Neural progenitor cell (in vitro differentiated cells): ENCODE measurements around the gene MYMK. TPM values are rescaled to one million over a fixed set of nuclear protein-coding genes. Genes with fewer than 3 reads are reported as not detected.

Experiments used
- DNase-seq: peaks from one replicate; pipeline ENCODE4 v3.0.0-alpha.2; 2016; ENCODE audit warnings: low spot score
- H2AFZ ChIP-seq: fragments of 200-600 bp; sonication (generic); replicated peaks from 2 replicates; pipeline ENCODE4 v1.6.1; 2016; ENCODE audit warnings: antibody characterized with exemption
- H3F3A ChIP-seq: fragments of 200-600 bp; sonication (generic); 2 replicates; pipeline ENCODE4 v1.6.1; 2016; ENCODE audit warnings: antibody characterized with exemption, low read depth
- H3K27ac ChIP-seq: fragments of 200-600 bp; sonication (generic); 2 replicates; pipeline ENCODE4 v1.5.1; 2016; ENCODE audit warnings: mild to moderate bottlenecking
- H3K27me3 ChIP-seq: fragments of 200-600 bp; sonication (generic); 2 replicates; pipeline ENCODE4 v1.6.1; 2016; ENCODE audit warnings: mild to moderate bottlenecking, moderate library complexity
- H3K36me3 ChIP-seq: fragments of 200-600 bp; sonication (generic); 2 replicates; pipeline ENCODE4 v1.5.1; 2016
- H3K4me1 ChIP-seq: fragments of 200-600 bp; sonication (generic); 2 replicates; pipeline ENCODE4 v1.6.1; 2016; ENCODE audit warnings: mixed run types
- H3K4me2 ChIP-seq: fragments of 200-600 bp; sonication (generic); 2 replicates; pipeline ENCODE4 v1.6.1; 2016
- H3K4me3 ChIP-seq: fragments of 200-600 bp; sonication (generic); 2 replicates; pipeline ENCODE4 v1.5.1; 2016
- H3K79me2 ChIP-seq: fragments of 200-600 bp; sonication (generic); 2 replicates; pipeline ENCODE4 v1.6.1; 2016; ENCODE audit warnings: low read depth
- H3K9ac ChIP-seq: fragments of 200-600 bp; sonication (generic); 2 replicates; pipeline ENCODE4 v1.6.1; 2016
- H3K9me3 ChIP-seq: fragments of 200-600 bp; sonication (generic); 2 replicates; pipeline ENCODE4 v1.5.1; 2016; ENCODE audit warnings: low read depth
- H4K20me1 ChIP-seq: fragments of 200-600 bp; sonication (generic); 2 replicates; pipeline ENCODE4 v1.6.1; 2016; ENCODE audit warnings: low read depth
- H3K27ac Mint-ChIP-seq: 3 replicates; pipeline ENCODE4 v1.8.0; 2021; ENCODE audit warnings: mixed read lengths
- H3K27me3 Mint-ChIP-seq: 2 replicates; pipeline ENCODE4 v1.8.0; 2022; ENCODE audit warnings: low read depth, mild to moderate bottlenecking, inconsistent platforms, moderate library complexity, mixed read lengths; ENCODE audit not compliant: insufficient read depth
- H3K36me3 Mint-ChIP-seq: 3 replicates; pipeline ENCODE4 v1.8.0; 2021; ENCODE audit warnings: mixed read lengths
- H3K4me1 Mint-ChIP-seq: 3 replicates; pipeline ENCODE4 v1.8.0; 2021; ENCODE audit warnings: mixed read lengths
- H3K4me3 Mint-ChIP-seq: 3 replicates; pipeline ENCODE4 v1.8.0; 2021; ENCODE audit warnings: mild to moderate bottlenecking, moderate library complexity, mixed read lengths
- H3K9me3 Mint-ChIP-seq: 3 replicates; pipeline ENCODE4 v1.8.0; 2020; ENCODE audit warnings: mixed read lengths
- CTCF ChIP-seq: fragments of 200-600 bp; sonication (generic); IDR thresholded peaks from 2 replicates; pipeline ENCODE4 v1.5.1; 2017; ENCODE audit warnings: antibody characterized with exemption, mild to moderate bottlenecking
- EZH2 ChIP-seq: fragments of 200-600 bp; sonication (generic); IDR thresholded peaks from 2 replicates; pipeline ENCODE4 v1.6.1; 2017; ENCODE audit warnings: antibody characterized with exemption, mild to moderate bottlenecking, moderate library complexity
- EZH2phosphoT487 ChIP-seq: fragments of 200-600 bp; sonication (generic); IDR thresholded peaks from 2 replicates; pipeline ENCODE4 v1.6.1; 2017; ENCODE audit warnings: antibody characterized with exemption
- total RNA-seq: library from RNA; depleted of rRNA; stranded (reverse); fragments of >200 nt; gene quantifications from 2 replicates; pipeline ENCODE4 v1.2.3, GENCODE V29; 2015; ENCODE audit warnings: low replicate concordance

MYMK gene
- total RNA-seq, 1 donor from 2014 or later, result not detected

GRCh38 chr9:133494636-133495326 is 30.0 kb downstream of the MYMK start:
- Mint-ChIP-seq H3K27ac (no peak overlapping the region), H3K27me3 (peaks cover 11% of the 10 kb centered on the region), H3K4me3 (no peak overlapping the region), H3K4me1 (peaks cover 19% of the 10 kb centered on the region), H3K9me3 (no peaks in the 10 kb centered on the region), H3K36me3 (no peaks in the 10 kb centered on the region)
- Histone ChIP-seq H3K4me3 (no peak overlapping the region), H3K79me2 (no peaks in the 10 kb centered on the region), H3K9me3 (no peaks in the 10 kb centered on the region), H4K20me1 (no peaks in the 10 kb centered on the region), H3K9ac (no peak overlapping the region), H3F3A (peaks cover 9% of the 10 kb centered on the region), H3K27me3 (no peaks in the 10 kb centered on the region), H2AFZ (no peak overlapping the region), H3K27ac (no peak overlapping the region), H3K4me1 (peaks cover 6% of the 10 kb centered on the region), H3K36me3 (no peaks in the 10 kb centered on the region), H3K4me2 (no peak overlapping the region)
- no peak for TF ChIP-seq EZH2phosphoT487
- no peak for DNase-seq

GRCh38 chr9:133493845-133494540 is 30.8 kb downstream of the MYMK start:
- no peak overlapping the region for H3K4me3 Mint-ChIP-seq
- H3K27ac ChIP-seq, result no peak overlapping the region
- H3K9ac ChIP-seq, result no peak overlapping the region
- H3K4me1 Mint-ChIP-seq, result peaks cover 19% of the 10 kb centered on the region
- no peaks in the 10 kb centered on the region for H3K36me3 ChIP-seq
- H2AFZ ChIP-seq, result no peak overlapping the region
- no peak for TF ChIP-seq CTCF
- no peak for TF ChIP-seq EZH2phosphoT487
- no peak for TF ChIP-seq EZH2
- no peaks in the 10 kb centered on the region for H3K36me3 Mint-ChIP-seq
- no peaks in the 10 kb centered on the region for H3K9me3 Mint-ChIP-seq
- H3K27me3 Mint-ChIP-seq, result peaks cover 16% of the 10 kb centered on the region
- H3K4me2 ChIP-seq, result no peak overlapping the region
- H3K9me3 ChIP-seq, result no peaks in the 10 kb centered on the region
- H3F3A ChIP-seq, result peaks cover 9% of the 10 kb centered on the region
- no peaks in the 10 kb centered on the region for H4K20me1 ChIP-seq
- H3K4me3 ChIP-seq, result no peak overlapping the region
- no peaks in the 10 kb centered on the region for H3K27me3 ChIP-seq
- peak overlapping the region; percentile 63 for H3K27ac Mint-ChIP-seq
- DNase-seq, result no peak
- no peaks in the 10 kb centered on the region for H3K4me1 ChIP-seq
- H3K79me2 ChIP-seq, result no peaks in the 10 kb centered on the region

- Histone ChIP-seq H3K9ac (no peak overlapping the region), H3K36me3 (no peaks in the 10 kb centered on the region), H3K4me3 (no peak overlapping the region), H3K27ac (no peak overlapping the region), H3K79me2 (no peaks in the 10 kb centered on the region), H3F3A (peaks cover 9% of the 10 kb centered on the region), H3K27me3 (no peaks in the 10 kb centered on the region), H3K4me1 (no peaks in the 10 kb centered on the region), H2AFZ (no peak overlapping the region), H3K9me3 (no peaks in the 10 kb centered on the region), H4K20me1 (no peaks in the 10 kb centered on the region), H3K4me2 (no peak overlapping the region)
- TF ChIP-seq CTCF (no peak), EZH2 (no peak), EZH2phosphoT487 (no peak)
- Mint-ChIP-seq H3K4me3 (no peak overlapping the region), H3K27me3 (peaks cover 16% of the 10 kb centered on the region), H3K9me3 (no peaks in the 10 kb centered on the region), H3K4me1 (peaks cover 17% of the 10 kb centered on the region), H3K36me3 (no peaks in the 10 kb centered on the region), H3K27ac (peak overlapping the region; percentile 63)
- DNase-seq, result no peak
Measured at GRCh38 chr9:133493428-133493827, 31.3 kb downstream of the MYMK start.
